Peyer's patch (tissue), 4 donors: ENCODE data around the gene HK3. TPM values are rescaled to one million over a fixed set of nuclear protein-coding genes. Genes with fewer than 3 reads are reported as not detected.

ENCODE experiments used
- DNase-seq, 3 donors: peaks; one replicate each; pipeline ENCODE4 v3.0.0-alpha.2; 2017 to 2019
- H3K27ac ChIP-seq, 4 donors: fragments of 200-600 bp; sonication (generic); one replicate each; pipeline ENCODE4 v1.5.1; 2016 to 2019
- H3K27me3 ChIP-seq, 2 donors: fragments of 200-600 bp; sonication (generic); one replicate each; pipeline ENCODE4 v1.5.1; 2019
- H3K36me3 ChIP-seq, 3 donors: fragments of 200-600 bp; sonication (generic); one replicate each; pipeline ENCODE4 v1.5.1; 2016 to 2019
- H3K4me1 ChIP-seq, 4 donors: fragments of 200-600 bp; sonication (generic); one replicate each; pipeline ENCODE4 v1.5.1; 2016 to 2019
- H3K4me3 ChIP-seq, 4 donors: fragments of 200-600 bp; sonication (generic); 1 replicate in 3 of 4; 2 replicates in 1 of 4; pipeline ENCODE4 v1.5.1; 2016 to 2019; ENCODE audit warnings: mild to moderate bottlenecking in 1 of 4
- H3K9me3 ChIP-seq, 4 donors: fragments of 200-600 bp; sonication (generic); one replicate each; pipeline ENCODE4 v1.5.1; 2016 to 2019; ENCODE audit warnings: mild to moderate bottlenecking in 1 of 4
- CTCF ChIP-seq, 6 experiments: fragments of 450-650 bp in 4 of 6; fragments of 200-600 bp in 2 of 6; sonication (generic) in 1 of 6; IDR thresholded peaks; one replicate each; pipeline ENCODE4 v1.5.1; 2017 to 2019; ENCODE audit warnings: antibody characterized with exemption in 6 of 6, mild to moderate bottlenecking in 3 of 6, moderate library complexity in 1 of 6
- POLR2A ChIP-seq, 2 donors: fragments of 450-650 bp; IDR thresholded peaks; one replicate each; pipeline ENCODE4 v1.5.1; 2017; ENCODE audit warnings: antibody characterized with exemption in 2 of 2, mild to moderate bottlenecking in 2 of 2, moderate library complexity in 2 of 2
- total RNA-seq, 4 donors: library from RNA; depleted of rRNA; stranded (reverse); fragments of >200 nt; gene quantifications; one replicate each; pipeline ENCODE4 v1.1.0, GENCODE V29; 2016

Gene HK3
- total RNA-seq, 4 donors from 2014 or later: 1.6 to 7.4 (median 3.6) TPM

GRCh38 chr5:176868126-176868525 lies 31.0 kb downstream of the HK3 start:
- Histone ChIP-seq H3K4me1 (no peaks in the 10 kb centered on the region), H3K4me3 (no peak overlapping the region), H3K36me3 (no peaks in the 10 kb centered on the region), H3K27ac (no peak overlapping the region), H3K27me3 (peaks cover 0 to 11% of the 10 kb centered on the region in 2 donors), H3K9me3 (peaks cover 0 to 6% (median 0%) of the 10 kb centered on the region in 4 donors)
- DNase-seq: no peak
- TF ChIP-seq POLR2A (IDR thresholded peaks at IDR 0.05): no peak
- TF ChIP-seq CTCF (IDR thresholded peaks at IDR 0.05): no peak

DNA sequence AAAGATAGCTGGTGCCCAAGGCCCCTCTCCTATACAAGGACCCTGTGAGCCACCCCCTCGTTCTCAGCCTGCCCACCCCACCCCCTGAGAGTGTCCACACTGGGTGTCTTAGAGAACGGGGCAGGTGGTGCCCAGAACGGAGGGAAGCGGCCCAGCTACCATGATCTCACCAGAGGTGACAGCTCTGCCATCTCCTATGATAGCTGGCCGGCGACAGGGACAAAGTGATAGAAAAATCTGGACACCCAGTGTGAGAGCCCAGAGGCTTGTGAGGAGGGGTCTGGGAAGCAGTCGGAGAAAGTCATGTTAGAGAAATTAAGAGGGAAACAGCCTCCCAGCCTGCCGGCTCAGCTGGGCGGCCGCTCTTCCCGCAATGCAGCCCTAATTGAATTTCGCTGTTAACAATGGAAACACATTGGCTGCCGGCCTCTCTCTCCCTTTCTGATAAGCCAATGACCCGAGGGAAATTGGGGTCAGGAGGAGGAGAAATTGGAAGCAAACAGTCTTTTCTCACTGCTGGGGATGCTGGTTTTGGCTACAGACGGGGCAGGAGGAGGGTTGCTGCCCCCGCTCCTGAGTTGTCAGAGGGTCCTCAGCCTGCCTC lies 32.3 kb downstream of the HK3 start:
- Histone ChIP-seq H3K4me1 (no peaks in the 10 kb centered on the region), H3K27me3 (peaks cover 0 to 17% of the 10 kb centered on the region in 2 donors), H3K27ac (no peak overlapping the region), H3K4me3 (no peak overlapping the region), H3K36me3 (no peaks in the 10 kb centered on the region), H3K9me3 (peaks cover 0 to 6% (median 0%) of the 10 kb centered on the region in 4 donors)
- DNase-seq: no peak
- TF ChIP-seq CTCF (IDR thresholded peaks at IDR 0.05) (no peak), POLR2A (IDR thresholded peaks at IDR 0.05) (no peak)

DNA sequence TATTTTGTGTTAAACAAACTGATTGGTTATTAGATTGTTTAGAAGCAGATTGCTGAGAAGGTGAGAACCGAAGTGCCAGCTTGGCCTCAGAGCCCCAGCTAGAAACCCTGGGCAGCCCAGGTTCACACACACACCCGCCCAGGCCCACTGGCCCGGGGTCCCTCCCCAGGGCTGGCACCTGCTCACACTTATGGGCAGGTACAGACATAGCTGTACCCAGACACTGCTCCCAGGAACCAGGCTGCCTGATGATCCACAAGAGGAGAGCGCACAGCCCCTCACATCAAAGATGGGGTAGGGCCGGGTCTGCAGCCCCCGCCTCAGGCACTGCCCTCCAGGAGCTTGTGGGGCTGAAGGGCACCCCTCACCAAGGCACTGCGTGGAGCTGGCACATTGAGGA lies 33.2 kb downstream of the HK3 start:
- TF ChIP-seq CTCF (IDR thresholded peaks at IDR 0.05) (no peak), POLR2A (IDR thresholded peaks at IDR 0.05) (no peak)
- H3K36me3 ChIP-seq: no peaks in the 10 kb centered on the region
- no peak overlapping the region for H3K4me3 ChIP-seq
- no peak for DNase-seq
- H3K4me1 ChIP-seq: no peaks in the 10 kb centered on the region
- no peak overlapping the region for H3K27ac ChIP-seq
- H3K9me3 ChIP-seq: peaks cover 0 to 6% (median 0%) of the 10 kb centered on the region in 4 donors
- H3K27me3 ChIP-seq: peaks cover 0 to 17% of the 10 kb centered on the region in 2 donors

DNA sequence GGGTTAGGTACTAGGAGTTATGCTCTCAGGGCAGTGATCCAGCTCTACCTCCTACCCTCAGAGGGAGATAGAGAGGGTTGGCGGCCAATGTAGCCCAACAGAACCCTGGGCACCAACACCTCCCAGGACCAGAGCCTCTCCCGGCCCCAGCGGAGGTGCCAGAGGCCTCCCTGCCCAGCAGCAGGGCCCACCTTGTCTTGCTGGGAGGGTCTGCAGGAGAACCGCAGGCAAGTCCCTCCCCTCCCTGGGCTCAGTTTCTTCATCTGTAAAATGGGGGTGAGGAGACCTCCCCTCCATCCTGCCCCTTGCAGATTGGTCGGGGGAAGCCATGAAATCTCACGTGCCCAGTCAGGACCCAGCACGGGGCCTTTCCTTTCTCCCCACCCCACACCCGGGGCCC lies 34.4 kb downstream of the HK3 start:
- H3K27me3 ChIP-seq: peaks cover 0 to 17% of the 10 kb centered on the region in 2 donors
- no peak for DNase-seq
- no peaks in the 10 kb centered on the region for H3K4me1 ChIP-seq
- no peaks in the 10 kb centered on the region for H3K9me3 ChIP-seq
- no peaks in the 10 kb centered on the region for H3K36me3 ChIP-seq
- H3K27ac ChIP-seq: no peak overlapping the region
- no peak overlapping the region for H3K4me3 ChIP-seq
- TF ChIP-seq POLR2A (IDR thresholded peaks at IDR 0.05) (no peak), CTCF (IDR thresholded peaks at IDR 0.05) (no peak)

- Histone ChIP-seq H3K4me1 (no peaks in the 10 kb centered on the region), H3K27me3 (peaks cover 0 to 17% of the 10 kb centered on the region in 2 donors)
- TF ChIP-seq POLR2A (IDR thresholded peaks at IDR 0.05): no peak
These were observed 35.4 kb downstream of the HK3 start for GRCh38 chr5:176863765-176864098.

DNA sequence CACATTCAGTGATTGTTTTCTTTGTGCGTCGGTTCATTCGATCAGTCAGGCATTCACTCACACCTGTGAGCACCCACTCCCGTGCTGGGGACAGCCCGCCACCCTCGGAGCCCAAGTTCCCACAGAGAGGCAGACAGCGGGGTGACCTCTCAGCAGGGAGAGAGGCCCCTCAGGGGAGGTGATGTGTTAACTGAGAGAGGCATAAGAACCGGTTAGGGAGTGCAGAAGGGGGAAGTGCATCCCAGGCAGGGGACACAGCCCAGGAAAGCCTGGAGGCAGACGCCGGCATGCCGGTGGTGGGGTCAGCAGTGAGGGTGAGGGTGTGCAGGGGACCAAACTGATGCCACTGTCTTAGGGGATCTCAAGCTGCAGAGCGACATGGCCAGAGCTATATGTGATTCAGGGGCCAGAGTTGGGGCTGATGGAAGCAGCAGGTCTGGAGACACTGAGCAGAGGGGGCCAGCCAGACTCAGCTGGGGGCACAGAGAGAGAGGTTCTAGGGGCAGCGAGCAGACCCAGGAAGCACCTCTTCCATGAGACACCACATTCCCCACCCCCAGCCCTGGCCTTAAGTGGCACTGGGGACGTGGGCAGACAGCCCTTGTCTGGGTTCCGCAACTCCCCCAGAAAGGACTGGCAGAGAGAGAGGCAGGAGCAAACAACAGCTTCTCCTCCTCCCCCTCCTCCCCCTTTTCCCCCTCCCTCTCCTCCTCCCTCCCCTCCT lies 35.9 kb downstream of the HK3 start:
- Histone ChIP-seq H3K9me3 (no peaks in the 10 kb centered on the region), H3K4me3 (no peak overlapping the region), H3K27ac (no peak overlapping the region), H3K4me1 (no peaks in the 10 kb centered on the region), H3K36me3 (no peaks in the 10 kb centered on the region), H3K27me3 (peaks cover 0 to 17% of the 10 kb centered on the region in 2 donors)
- TF ChIP-seq CTCF (IDR thresholded peaks at IDR 0.05) (no peak), POLR2A (IDR thresholded peaks at IDR 0.05) (no peak)
- DNase-seq: no peak

More at GRCh38 chr5:176863765-176864098, 35.4 kb downstream of the HK3 start:
- no peaks in the 10 kb centered on the region for H3K9me3 ChIP-seq
- no peak overlapping the region for H3K4me3 ChIP-seq
- H3K27ac ChIP-seq: no peak overlapping the region
- H3K36me3 ChIP-seq: no peaks in the 10 kb centered on the region
- no peak for DNase-seq
